LNCaP clone FGC (cell line): ENCODE data around the gene TMIGD3.

Source experiments
- DNase-seq: peaks from one replicate; pipeline ENCODE4 v3.0.0-alpha.2; 2011; ENCODE audit warnings: low read depth
- H3K4me3 ChIP-seq: 2 replicates; pipeline ENCODE4 v1.5.1; 2011; ENCODE audit warnings: mild to moderate bottlenecking, low read depth, low read length, control low read depth
- TF ChIP-seq, protein P1 (sequence below): IDR thresholded peaks from 2 replicates; pipeline ENCODE4 v1.5.1; 2012; ENCODE audit warnings: mild to moderate bottlenecking; ENCODE audit not compliant: control insufficient read depth, insufficient read depth; ENCODE audit errors: extremely low read depth

TMIGD3 gene

DNA sequence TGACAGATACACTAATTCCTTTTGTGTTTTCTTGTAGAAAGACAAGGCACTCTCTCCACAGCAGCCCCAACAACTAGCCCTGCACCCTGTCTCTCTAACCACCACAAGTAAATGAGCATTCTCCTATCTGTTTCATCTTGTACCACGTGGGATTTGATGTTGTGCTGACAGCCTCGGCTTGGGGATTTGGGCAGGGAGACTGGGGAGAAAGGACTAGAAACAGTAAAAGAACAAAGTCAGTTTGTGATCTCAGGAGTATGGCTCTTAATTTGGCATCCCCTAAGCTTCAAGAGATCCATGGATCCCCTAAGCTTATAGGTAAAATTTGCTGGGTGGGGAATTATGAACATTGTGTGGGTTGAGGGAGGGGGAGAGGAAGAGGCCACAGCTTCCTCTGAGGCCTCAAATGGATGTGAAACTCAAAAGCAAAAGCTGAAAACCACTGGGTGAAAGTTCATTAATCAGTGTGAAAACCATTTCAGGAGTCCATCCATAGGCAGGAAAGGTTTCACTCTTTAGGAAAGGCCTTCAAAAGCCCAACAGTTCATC, 26.6 kb downstream of the TMIGD3 start:
- no peak for DNase-seq
- H3K4me3 ChIP-seq = no peak overlapping the region
- TF ChIP-seq, protein P1, sequence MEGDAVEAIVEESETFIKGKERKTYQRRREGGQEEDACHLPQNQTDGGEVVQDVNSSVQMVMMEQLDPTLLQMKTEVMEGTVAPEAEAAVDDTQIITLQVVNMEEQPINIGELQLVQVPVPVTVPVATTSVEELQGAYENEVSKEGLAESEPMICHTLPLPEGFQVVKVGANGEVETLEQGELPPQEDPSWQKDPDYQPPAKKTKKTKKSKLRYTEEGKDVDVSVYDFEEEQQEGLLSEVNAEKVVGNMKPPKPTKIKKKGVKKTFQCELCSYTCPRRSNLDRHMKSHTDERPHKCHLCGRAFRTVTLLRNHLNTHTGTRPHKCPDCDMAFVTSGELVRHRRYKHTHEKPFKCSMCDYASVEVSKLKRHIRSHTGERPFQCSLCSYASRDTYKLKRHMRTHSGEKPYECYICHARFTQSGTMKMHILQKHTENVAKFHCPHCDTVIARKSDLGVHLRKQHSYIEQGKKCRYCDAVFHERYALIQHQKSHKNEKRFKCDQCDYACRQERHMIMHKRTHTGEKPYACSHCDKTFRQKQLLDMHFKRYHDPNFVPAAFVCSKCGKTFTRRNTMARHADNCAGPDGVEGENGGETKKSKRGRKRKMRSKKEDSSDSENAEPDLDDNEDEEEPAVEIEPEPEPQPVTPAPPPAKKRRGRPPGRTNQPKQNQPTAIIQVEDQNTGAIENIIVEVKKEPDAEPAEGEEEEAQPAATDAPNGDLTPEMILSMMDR = no peak

DNA sequence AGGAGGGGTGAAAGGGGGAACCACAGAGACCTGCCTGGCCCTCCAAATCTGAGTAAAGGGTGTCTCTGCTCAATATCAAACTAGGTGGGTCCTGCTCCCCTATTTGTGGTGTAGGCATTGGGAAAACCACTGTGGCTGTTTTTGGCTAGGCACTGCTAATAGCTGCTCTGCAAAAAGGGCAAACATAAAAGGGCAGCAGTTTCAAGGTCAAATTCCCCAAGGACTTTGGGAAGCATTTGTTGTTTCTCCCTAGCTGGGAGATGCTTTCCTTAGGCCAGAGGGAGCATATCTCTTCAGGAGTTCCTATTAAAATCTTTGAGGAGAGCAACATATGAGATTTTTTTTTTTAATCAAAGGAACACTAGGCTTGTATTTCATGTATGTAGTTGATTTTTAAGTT, 27.2 kb downstream of the TMIGD3 start:
- DNase-seq = no peak
- H3K4me3 ChIP-seq = no peak overlapping the region
- TF ChIP-seq, protein P1 = no peak

DNA sequence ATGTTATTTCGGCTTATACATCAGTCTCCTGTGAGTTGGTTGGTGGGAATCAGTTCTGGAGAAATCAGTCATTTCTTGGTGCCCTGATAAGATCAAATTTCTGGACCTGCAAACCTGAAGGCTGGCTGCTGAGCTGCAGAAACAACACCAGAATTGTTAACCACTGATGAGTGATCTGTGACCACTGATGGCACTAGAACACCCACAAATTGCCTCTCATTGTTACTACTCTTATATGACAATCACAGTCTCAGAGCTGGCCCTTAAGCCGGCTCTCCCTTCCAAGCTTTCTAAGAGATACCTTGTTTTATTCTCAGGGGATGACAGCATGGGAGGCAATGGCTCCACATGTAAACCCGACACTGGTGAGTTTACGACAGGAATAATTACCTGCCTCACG, 27.7 kb downstream of the TMIGD3 start:
- no peak overlapping the region for H3K4me3 ChIP-seq
- DNase-seq = no peak
- TF ChIP-seq, protein P1 = no peak

DNA sequence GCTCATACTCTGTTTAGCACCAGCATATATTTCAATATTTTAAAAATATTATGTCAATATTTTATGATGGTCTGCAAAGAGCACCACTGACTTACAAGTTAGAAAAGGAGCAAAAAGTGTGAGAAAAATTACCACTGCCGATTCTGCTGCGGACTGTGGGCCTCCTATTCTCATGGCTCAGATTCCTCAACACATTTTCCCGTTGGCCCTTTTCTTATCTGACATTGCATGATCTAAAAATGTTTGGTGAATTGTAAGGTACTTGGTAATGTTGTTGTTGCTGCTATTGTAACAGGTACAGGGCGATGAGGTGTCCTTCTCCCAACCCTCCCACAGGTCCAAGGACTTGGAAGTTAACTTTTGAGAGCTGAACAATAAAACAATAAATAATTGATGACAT, 28.9 kb downstream of the TMIGD3 start:
- no peak overlapping the region for H3K4me3 ChIP-seq
- no peak for DNase-seq
- TF ChIP-seq, protein P1 = no peak

DNA sequence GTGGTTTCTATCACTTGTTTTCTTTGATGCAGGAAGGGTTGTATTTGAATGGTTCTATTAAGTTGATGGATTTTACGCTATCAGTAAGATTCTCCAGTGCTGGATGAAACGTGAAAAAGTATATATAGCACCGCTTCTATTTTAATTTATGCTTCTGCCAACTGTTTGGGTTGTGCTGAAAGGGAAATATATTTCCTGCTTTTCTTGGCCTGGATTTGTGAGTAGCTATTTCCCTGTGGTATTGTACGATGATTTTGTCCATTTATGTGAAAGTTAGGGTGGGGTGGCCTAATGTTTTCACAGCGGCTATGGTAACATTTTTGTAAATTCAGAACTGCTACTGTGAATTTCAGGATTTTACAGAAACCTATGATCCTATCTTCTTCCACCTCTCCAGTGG, 29.3 kb downstream of the TMIGD3 start:
- no peak for DNase-seq
- TF ChIP-seq, protein P1 = no peak
- H3K4me3 ChIP-seq = no peak overlapping the region

DNA sequence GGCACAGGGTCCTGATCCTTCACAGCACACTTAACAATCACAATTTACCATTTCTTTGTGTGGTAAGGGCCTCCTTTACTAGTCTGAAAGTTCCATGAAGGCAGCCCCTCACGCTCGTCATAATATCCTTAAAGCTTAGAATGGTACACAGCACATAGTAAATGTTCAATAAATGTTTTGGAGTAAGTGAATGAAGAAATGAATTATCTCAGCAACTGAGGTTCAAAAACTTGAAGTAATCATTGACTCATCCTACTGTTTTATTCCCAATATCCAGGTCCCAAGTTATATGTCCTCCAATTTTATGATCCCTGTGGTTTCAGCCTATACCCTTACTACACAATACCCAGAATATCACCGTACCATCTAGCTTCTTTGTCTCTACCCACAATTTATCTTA, 31.9 kb downstream of the TMIGD3 start:
- TF ChIP-seq, protein P1 = no peak
- no peak for DNase-seq
- no peak overlapping the region for H3K4me3 ChIP-seq

DNA sequence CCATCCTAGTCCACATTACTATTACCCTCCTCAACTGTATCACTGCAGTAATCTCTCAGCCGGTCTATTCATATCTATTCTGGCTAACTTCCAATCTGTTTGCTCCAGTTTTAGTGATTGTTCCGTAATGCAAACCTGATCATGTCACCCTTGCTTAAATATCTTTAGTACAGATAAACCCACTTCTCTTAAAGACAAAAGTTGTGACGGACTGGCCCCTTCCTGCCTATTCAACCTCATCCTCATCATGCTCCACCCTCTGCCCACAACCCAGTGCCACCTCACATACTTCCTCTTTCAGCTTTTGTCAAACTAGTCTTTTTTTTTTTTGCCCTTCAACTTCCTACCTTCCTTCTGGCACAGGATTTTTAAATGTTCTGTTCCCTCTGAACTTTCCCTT, 32.4 kb downstream of the TMIGD3 start:
- DNase-seq = no peak
- H3K4me3 ChIP-seq = no peak overlapping the region
- TF ChIP-seq, protein P1 = no peak
